GM20431 (cell line): ENCODE measurements around the gene UBE2R2.
"Not testable (repeated sequence)": the region's sequence is repeated elsewhere in the genome, so short reads cannot be mapped to it uniquely, and the experiment has no call there.

Source experiments
- in situ Hi-C: fragments of 300-500 bp; cut with MseI, MboI; formaldehyde crosslinking; loops from one replicate; pipeline ENCODE4 v1.15.0; 2020; ENCODE audit warnings: low sequenced_read_pairs; ENCODE audit not compliant: unreplicated experiment

UBE2R2 gene

GRCh38 chr9:33923079-33923478 is 106.1 kb downstream of the UBE2R2 start:
- in situ Hi-C loops, result no loop called here

GRCh38 chr9:33923998-33924701 is 107.2 kb downstream of the UBE2R2 start:
- in situ Hi-C loops, result no loop called here

GRCh38 chr9:33924978-33925797 is 108.2 kb downstream of the UBE2R2 start:
- in situ Hi-C loops, result no loop called here

- in situ Hi-C loops, result no loop called here
These were observed 110.0 kb downstream of the UBE2R2 start for GRCh38 chr9:33926746-33927485.

- in situ Hi-C loops, result no loop called here
These were observed 110.7 kb downstream of the UBE2R2 start for GRCh38 chr9:33927694-33928093.

GRCh38 chr9:33931326-33931725 is 114.4 kb downstream of the UBE2R2 start:
- in situ Hi-C loops, result no loop called here

- in situ Hi-C loops, result no loop called here
These were observed 115.3 kb downstream of the UBE2R2 start for GRCh38 chr9:33932078-33932807.

GRCh38 chr9:33934188-33934878 is 117.4 kb downstream of the UBE2R2 start:
- in situ Hi-C loops, result no loop called here

- in situ Hi-C loops, result no loop called here
These were observed 123.2 kb downstream of the UBE2R2 start for GRCh38 chr9:33939924-33940874.

GRCh38 chr9:33942471-33943083 is 125.6 kb downstream of the UBE2R2 start:
- in situ Hi-C loops, result no loop called here

- in situ Hi-C loops, result no loop called here
These were observed 126.4 kb downstream of the UBE2R2 start for GRCh38 chr9:33943389-33943788.

- in situ Hi-C loops, result no loop called here
These were observed 130.0 kb downstream of the UBE2R2 start for GRCh38 chr9:33946779-33947535.

- in situ Hi-C loops, result no loop called here
These were observed 133.4 kb downstream of the UBE2R2 start for GRCh38 chr9:33950371-33950770.

- in situ Hi-C loops, result no loop called here
These were observed 135.1 kb downstream of the UBE2R2 start for GRCh38 chr9:33952066-33952465.

GRCh38 chr9:33956544-33956943 is 139.6 kb downstream of the UBE2R2 start:
- in situ Hi-C loops, result no loop called here

- in situ Hi-C loops, result no loop called here
These were observed 142.8 kb downstream of the UBE2R2 start for GRCh38 chr9:33959725-33960124.

- in situ Hi-C loops, result not testable (repeated sequence)
These were observed 145.5 kb downstream of the UBE2R2 start for GRCh38 chr9:33962468-33962867.
